Kidney tubule cell (primary cell): ENCODE data around the gene CHRNB4.
A peak's percentile ranks its signal among the peaks of the same experiment; 100 is the strongest.
"Not testable (repeated sequence)": the region's sequence is repeated elsewhere in the genome, so short reads cannot be mapped to it uniquely, and the experiment has no call there.

Experiments
- DNase-seq: peaks from one replicate; pipeline ENCODE4 v3.0.0-alpha.2; 2018; ENCODE audit warnings: low spot score

CHRNB4 gene, protein sequence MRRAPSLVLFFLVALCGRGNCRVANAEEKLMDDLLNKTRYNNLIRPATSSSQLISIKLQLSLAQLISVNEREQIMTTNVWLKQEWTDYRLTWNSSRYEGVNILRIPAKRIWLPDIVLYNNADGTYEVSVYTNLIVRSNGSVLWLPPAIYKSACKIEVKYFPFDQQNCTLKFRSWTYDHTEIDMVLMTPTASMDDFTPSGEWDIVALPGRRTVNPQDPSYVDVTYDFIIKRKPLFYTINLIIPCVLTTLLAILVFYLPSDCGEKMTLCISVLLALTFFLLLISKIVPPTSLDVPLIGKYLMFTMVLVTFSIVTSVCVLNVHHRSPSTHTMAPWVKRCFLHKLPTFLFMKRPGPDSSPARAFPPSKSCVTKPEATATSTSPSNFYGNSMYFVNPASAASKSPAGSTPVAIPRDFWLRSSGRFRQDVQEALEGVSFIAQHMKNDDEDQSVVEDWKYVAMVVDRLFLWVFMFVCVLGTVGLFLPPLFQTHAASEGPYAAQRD

DNA sequence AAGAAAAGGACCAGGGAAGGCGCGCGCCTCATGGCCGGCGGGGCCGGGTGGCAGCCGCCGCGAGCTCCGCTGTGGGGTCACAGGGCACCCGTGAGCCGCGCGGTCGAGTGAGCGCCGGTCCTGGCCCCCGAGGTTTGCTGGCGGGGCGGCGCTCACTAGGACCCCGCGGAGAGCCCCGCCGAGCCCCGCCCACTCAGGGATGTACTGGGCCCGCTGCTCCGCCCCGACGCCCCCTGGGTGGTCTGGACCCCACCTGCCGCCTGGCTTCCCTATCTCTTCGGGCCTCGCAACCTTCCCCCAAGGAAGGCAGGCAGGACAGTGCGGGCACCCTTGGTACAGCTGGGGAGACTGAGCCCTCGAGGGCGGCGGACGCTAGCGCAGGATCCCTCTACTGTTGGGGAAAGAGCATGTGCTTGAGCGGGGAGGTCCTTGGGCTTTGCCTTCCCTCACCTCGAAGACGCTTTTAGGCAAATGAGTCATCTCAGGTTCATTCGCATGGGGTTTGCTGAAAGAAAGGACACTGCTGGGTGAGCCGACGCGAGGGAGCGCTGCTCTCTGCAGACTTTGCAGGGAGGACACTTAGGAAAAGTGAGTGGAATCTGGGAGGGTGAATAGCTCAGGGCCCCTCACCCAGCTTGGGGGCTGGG, at the start of gene CHRNB4:
TSS of gene CHRNB4 (minus strand) at position 109 of the 647 bp plus-strand sequence. CDS start at position 32, 77 bp downstream.
- DNase-seq = peak; percentile 28

- DNase-seq = no peak
Observed at GRCh38 chr15:78689626-78690025, 48.6 kb upstream of the CHRNB4 start.

- no peak for DNase-seq
Observed at GRCh38 chr15:78685925-78686324, 44.9 kb upstream of the CHRNB4 start.

DNA sequence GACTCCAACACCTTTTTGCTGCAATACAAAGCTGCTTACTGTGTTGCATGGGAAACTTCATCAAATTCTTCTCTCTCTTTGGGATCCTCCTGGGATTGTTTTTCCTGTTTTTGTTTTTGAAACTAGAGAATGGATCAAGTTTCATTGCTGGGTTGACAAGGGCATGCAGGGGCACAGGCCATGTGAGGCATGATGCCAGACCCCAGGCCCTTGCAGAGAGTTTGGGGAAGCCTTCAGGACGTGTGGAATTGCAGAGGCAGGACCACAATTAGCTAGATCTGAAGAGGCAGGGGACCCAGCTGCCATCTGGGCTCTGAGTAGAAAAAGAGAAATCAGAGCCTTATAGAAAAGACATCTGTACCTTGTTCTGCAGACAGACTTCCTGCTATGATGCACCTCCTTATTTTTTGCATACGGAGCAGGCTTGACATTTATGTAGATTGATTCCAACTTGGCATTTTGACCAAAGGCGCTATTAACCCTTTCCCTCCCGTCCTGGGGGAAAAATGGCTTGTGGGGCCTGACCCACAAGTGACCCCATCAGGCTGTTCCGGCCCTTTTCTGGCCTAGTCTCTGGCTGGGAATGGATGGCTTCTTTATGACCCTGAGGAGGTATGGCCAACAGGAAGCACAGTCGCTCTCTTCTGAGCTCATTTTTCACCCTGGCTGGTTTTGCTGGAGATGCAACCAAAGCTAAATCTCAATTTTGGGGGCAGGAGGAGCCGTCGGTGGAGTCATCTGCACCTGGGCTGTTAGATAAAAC, 44.3 kb upstream of the CHRNB4 start:
- DNase-seq = no peak

- DNase-seq = no peak
Observed at GRCh38 chr15:78684657-78685056, 43.6 kb upstream of the CHRNB4 start.

- DNase-seq = not testable (repeated sequence)
Observed at GRCh38 chr15:78683599-78683998, 42.6 kb upstream of the CHRNB4 start.

DNA sequence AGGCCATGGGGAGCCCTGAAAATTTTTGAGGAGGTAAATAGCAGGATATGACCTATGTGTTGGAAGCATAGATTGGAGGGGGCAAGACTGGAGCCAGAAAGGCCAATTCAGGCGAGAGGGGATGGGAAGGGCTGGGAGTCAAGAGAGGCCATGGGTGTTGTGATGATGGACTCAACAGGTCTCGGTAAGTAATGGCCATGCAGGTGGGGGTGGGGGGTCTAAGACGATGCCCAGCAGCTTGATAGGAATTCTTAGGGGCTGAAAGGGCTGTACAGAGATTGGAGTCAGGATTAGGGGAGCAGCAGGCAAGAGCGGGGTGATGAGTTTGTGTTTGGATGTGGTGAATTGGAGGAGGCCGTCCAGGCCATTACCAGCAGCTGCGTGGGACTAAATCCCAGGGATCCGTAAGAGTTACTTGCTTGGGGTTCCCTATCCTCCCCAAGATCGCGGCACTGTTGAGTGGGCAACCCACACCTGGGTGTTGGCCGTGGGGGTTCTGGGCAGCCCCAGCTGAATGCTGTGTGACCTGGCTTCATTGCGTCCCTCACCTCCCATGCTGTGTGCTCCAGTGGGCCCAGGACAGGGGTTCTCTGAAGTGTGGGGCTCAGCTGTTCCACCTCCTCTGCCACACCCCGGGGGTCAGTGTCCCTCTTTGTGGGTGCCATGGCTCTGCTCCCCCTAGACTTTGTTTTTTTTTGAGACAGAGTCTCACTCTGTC, 41.8 kb upstream of the CHRNB4 start:
- no peak for DNase-seq

- no peak for DNase-seq
Observed at GRCh38 chr15:78682004-78682651, 41.1 kb upstream of the CHRNB4 start.

GRCh38 chr15:78681281-78682003, 40.4 kb upstream of the CHRNB4 start:
- DNase-seq = no peak

DNA sequence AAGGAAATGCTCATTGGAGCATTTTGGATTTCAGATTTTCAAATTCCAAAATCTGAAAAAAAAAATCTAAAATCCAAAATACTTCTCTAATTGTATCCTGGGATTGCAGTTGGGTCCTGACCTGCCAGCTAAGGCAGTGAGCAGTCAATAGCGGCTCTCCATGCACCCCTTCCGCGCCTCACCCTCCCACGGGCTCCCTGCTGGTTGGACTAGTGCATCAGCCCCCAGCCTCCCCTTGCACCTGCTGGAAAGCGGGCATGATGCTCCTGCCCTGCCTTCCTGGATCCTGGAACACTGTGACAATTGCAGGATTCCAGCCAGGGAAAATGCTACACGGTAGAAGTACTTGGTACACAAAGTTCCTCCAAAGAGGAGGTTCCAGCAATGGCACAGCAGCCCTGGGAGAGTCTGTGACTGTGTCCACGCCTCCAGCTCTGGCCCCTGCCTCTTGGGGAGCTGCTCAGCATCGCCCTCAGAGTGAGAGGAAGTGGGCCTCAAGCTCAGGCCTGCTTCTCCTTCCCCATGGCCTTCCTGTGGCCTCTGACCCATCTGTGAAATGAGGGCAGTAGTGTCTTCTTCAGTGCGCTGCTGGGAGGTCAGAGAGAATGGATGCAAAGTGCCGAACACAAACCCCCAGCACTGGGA, 39.5 kb upstream of the CHRNB4 start:
- DNase-seq = no peak

GRCh38 chr15:78679089-78679511, 38.1 kb upstream of the CHRNB4 start:
- no peak for DNase-seq

GRCh38 chr15:78676424-78677110, 35.6 kb upstream of the CHRNB4 start:
- DNase-seq = no peak

DNA sequence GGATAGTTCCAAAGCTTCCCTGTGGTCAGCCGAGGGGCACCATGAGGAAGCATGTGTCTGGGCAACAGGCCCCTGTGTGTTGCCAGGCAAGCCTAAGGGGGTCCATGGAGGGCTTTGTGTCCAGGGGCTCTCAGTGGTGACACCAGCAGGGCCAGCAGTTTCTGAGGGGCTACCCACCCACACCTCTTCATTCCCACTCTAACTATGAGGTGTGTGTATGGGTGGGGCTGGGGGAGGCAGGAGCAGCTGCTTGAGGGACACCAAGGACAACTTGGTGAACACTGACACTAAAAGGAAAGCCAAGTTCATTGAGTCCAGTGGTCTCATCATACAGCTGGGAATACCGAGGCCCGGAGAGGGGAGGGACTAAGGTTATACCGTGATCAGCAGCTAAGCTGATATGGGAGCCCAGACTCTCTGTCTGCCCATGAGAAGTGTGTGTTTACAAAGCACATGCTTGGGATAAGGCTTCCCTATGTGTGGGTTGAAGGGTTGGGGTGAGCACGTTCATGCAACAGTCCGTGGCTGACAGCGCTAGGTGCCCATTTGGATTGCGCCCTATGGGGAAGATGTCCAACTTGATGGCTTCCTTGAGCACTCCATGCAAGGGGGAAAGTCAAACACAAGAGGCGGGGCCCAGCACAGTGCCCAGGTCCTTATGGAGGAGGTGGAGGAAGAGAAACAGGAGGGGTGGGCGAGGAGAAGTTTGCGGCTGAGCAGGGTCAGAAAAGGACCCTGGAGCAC, 34.8 kb upstream of the CHRNB4 start:
- no peak for DNase-seq

GRCh38 chr15:78675206-78675605, 34.2 kb upstream of the CHRNB4 start:
- no peak for DNase-seq

DNA sequence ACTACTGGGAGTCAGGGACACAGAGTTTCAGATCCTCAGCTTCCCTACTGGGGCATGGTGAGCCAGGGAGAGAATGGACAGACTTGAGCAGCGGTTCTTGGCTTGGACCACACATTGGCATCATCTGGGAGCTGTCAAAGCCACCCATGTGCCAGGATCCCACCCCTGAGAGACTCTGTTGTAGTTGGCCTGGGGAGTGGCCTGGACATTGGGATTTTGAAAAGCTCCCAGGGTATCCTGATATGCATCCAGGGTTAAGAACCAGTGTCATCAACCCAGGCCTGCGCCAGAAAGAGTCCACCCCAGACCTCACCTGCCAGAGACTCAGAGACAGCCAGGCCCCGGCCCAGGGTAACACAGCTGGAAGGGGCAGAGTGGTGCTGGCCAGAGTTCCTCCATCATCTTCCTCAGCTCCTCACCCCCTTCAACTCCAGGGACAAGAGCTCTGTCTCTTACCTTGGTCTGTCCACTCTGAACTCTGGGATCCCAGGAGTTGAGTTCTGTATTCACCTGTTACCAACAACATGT, 33.0 kb upstream of the CHRNB4 start:
- DNase-seq = no peak

GRCh38 chr15:78673476-78673875, 32.5 kb upstream of the CHRNB4 start:
- DNase-seq = no peak

- DNase-seq = no peak
Observed at GRCh38 chr15:78672285-78673014, 31.4 kb upstream of the CHRNB4 start.
